HFFc6 (cell line): ENCODE measurements around the gene SIGLECL1. TPM values are rescaled to one million over a fixed set of nuclear protein-coding genes. Genes with fewer than 3 reads are reported as not detected.

Source experiments
- DNase-seq: peaks from one replicate; pipeline ENCODE4 v3.0.0-alpha.2; 2018
- H3K27ac Mint-ChIP-seq: 2 replicates; pipeline ENCODE4 v1.8.0; 2020; ENCODE audit warnings: mild to moderate bottlenecking, mixed read lengths
- H3K27me3 Mint-ChIP-seq: 2 replicates; pipeline ENCODE4 v1.8.0; 2021; ENCODE audit warnings: mild to moderate bottlenecking, moderate library complexity, mixed read lengths; ENCODE audit not compliant: insufficient read depth
- H3K36me3 Mint-ChIP-seq: 2 replicates; pipeline ENCODE4 v1.8.0; 2021; ENCODE audit warnings: low read depth, mixed read lengths
- H3K4me1 Mint-ChIP-seq: 2 replicates; pipeline ENCODE4 v1.8.0; 2020; ENCODE audit warnings: low read depth, mixed read lengths
- H3K4me3 Mint-ChIP-seq: 2 replicates; pipeline ENCODE4 v1.8.0; 2020; ENCODE audit warnings: mild to moderate bottlenecking, moderate library complexity, mixed read lengths
- H3K9me3 Mint-ChIP-seq: 2 replicates; pipeline ENCODE4 v1.8.0; 2020; ENCODE audit warnings: mild to moderate bottlenecking, mixed read lengths
- total RNA-seq, 6 experiments: library from RNA; stranded (reverse); fragmentation: NEBNext Ultra II Directional; extraction: Animal tissue kit (Norgen Biotek cat#: 25700); gene quantifications; 2 replicates in 1 of 6; 3 replicates in 5 of 6; pipeline ENCODE4 v1.2.3, GENCODE V29; 2021
- TF ChIP-seq, protein P1 (sequence below): fragments of 200-600 bp; sonication (generic); IDR thresholded peaks from 2 replicates; pipeline ENCODE4 v1.5.0; 2021; ENCODE audit warnings: antibody characterized with exemption, mild to moderate bottlenecking

SIGLECL1 gene
- total RNA-seq, 6 experiments from 2014 or later: not detected

DNA sequence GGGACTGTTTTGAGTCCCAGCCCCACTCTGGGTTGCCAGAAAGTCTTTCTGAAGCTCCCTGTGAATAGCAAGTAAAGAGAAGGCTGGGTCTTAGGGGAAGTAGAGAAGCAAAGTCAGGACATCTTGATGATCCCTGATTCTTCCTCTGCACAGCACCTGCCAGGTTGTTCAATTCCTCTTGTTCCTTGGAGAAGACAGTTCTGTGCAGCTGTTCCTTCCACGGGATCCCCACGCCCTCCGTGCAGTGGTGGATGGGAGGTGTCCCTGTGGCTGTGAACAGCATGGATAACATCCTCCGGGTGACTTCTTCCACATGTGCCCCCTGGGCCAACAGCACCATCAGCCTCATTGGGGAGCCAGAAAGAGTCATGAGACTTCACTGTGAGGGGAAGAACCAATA, 31.5 kb downstream of the SIGLECL1 start:
- DNase-seq: no peak
- Mint-ChIP-seq H3K4me3 (no peak overlapping the region), H3K36me3 (peaks cover 5% of the 10 kb centered on the region), H3K9me3 (peaks cover 43% of the 10 kb centered on the region), H3K27me3 (no peaks in the 10 kb centered on the region), H3K27ac (no peak overlapping the region), H3K4me1 (no peaks in the 10 kb centered on the region)
- TF ChIP-seq, protein P1, sequence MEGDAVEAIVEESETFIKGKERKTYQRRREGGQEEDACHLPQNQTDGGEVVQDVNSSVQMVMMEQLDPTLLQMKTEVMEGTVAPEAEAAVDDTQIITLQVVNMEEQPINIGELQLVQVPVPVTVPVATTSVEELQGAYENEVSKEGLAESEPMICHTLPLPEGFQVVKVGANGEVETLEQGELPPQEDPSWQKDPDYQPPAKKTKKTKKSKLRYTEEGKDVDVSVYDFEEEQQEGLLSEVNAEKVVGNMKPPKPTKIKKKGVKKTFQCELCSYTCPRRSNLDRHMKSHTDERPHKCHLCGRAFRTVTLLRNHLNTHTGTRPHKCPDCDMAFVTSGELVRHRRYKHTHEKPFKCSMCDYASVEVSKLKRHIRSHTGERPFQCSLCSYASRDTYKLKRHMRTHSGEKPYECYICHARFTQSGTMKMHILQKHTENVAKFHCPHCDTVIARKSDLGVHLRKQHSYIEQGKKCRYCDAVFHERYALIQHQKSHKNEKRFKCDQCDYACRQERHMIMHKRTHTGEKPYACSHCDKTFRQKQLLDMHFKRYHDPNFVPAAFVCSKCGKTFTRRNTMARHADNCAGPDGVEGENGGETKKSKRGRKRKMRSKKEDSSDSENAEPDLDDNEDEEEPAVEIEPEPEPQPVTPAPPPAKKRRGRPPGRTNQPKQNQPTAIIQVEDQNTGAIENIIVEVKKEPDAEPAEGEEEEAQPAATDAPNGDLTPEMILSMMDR: no peak

DNA sequence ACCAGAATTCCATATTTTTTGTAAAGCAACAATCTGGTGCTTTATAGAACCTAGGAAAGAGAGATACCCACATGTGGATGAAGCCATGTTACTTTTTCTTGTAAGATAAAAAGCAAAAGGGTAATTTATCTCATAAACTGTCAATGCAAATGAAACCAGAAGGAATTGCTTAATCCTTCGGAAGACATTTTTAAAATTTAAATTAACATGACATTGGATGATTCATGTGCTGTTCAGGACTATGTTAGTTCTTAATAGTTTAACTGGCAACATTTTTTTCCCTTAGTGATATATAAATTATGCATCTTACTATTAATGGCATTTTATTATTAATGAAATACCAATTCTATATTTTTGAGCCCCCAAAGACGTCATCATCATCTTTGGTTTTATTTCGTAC, 34.8 kb downstream of the SIGLECL1 start:
- no peak for DNase-seq
- Mint-ChIP-seq H3K27ac (no peak overlapping the region), H3K4me1 (no peaks in the 10 kb centered on the region), H3K4me3 (no peak overlapping the region), H3K36me3 (no peaks in the 10 kb centered on the region), H3K9me3 (peaks cover 33% of the 10 kb centered on the region), H3K27me3 (no peaks in the 10 kb centered on the region)
- TF ChIP-seq, protein P1: no peak

DNA sequence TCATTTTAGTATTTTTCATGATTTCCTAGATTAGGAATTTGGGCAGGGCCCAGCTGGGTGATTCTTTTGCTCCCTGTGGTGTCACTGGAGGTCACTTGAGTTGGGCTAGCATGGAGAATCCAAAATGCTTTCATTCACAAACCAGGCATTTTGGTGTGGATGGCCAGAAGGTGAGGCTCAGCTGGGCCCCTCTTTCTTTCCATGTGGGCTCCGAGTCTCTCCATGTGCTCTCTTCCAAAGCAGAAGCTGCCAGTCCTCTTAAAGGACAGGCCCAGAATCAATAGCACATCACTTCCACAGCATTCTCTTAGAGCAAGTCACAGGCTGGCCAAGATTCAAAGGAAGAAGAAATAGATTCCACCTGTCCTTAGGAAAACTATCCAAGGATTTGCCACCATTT, 38.8 kb downstream of the SIGLECL1 start:
- H3K9me3 Mint-ChIP-seq: peaks cover 36% of the 10 kb centered on the region
- H3K4me1 Mint-ChIP-seq: no peaks in the 10 kb centered on the region
- TF ChIP-seq, protein P1: no peak
- no peak for DNase-seq
- H3K4me3 Mint-ChIP-seq: no peak overlapping the region
- no peak overlapping the region for H3K27ac Mint-ChIP-seq
- H3K36me3 Mint-ChIP-seq: peaks cover 8% of the 10 kb centered on the region; the same call in 1 of the 2 replicates
- H3K27me3 Mint-ChIP-seq: peaks cover 2% of the 10 kb centered on the region

DNA sequence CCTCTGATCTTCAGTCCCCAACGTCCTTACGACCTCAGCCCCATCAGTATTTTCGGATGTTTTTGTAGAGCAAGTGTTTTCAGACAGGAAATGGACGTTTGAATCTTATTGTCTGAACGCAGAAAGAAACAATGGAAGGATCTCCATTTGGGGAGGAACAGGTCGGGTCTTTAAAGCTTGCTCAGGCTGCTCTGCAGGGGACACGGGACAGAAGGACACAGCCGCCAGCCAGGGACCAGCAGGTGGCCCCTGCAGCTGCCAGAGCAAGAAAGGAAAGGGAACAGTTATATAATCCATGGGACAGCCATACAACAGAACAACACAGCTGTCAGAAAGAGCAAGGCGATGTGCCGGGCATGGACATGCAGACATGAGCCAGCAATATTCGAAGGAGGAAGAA, 42.1 kb downstream of the SIGLECL1 start:
- no peak overlapping the region for H3K4me3 Mint-ChIP-seq
- H3K4me1 Mint-ChIP-seq: no peaks in the 10 kb centered on the region
- peaks cover 43% of the 10 kb centered on the region for H3K9me3 Mint-ChIP-seq
- TF ChIP-seq, protein P1: no peak
- peaks cover 6% of the 10 kb centered on the region for H3K27me3 Mint-ChIP-seq
- no peak for DNase-seq
- H3K27ac Mint-ChIP-seq: no peak overlapping the region
- peaks cover 8% of the 10 kb centered on the region; the same call in 1 of the 2 replicates for H3K36me3 Mint-ChIP-seq

DNA sequence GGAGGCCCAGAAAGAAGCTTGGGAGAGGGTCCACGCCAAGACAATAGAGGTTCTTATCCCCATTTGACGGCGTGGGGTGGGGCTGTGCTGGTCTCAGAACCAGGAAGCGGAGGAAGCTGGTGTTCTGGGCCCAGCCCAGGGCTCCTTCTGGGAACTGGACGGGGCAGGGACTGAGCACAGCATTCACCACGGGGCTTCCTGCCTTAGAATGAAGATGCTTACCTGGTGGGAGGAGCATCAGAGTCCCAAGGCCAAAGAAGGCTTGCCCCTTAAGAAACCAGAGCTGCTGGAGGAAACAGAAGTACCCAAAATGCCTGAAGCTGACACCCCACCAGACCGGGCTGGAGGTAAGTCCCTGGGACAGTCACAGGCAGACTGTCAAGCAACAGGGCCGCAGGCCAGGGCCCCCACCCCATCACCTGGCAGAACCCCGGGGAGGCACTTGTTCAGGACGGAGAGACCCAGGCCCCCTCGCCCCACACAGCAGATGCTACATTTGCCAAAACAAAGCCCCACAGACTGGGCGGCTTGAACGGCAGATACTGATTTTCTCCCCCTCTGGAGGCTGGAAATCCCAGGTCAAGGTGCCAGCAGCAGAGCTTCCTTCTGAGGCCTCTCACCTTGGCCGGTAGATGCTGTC, 42.8 kb downstream of the SIGLECL1 start:
- Mint-ChIP-seq H3K4me3 (no peak overlapping the region), H3K27me3 (peaks cover 11% of the 10 kb centered on the region), H3K4me1 (no peaks in the 10 kb centered on the region), H3K9me3 (peaks cover 43% of the 10 kb centered on the region), H3K27ac (no peak overlapping the region), H3K36me3 (peaks cover 8% of the 10 kb centered on the region; the same call in 1 of the 2 replicates)
- DNase-seq: no peak
- TF ChIP-seq, protein P1: no peak
